ENCODE results near the gene COL6A6.

Gene COL6A6

DNA sequence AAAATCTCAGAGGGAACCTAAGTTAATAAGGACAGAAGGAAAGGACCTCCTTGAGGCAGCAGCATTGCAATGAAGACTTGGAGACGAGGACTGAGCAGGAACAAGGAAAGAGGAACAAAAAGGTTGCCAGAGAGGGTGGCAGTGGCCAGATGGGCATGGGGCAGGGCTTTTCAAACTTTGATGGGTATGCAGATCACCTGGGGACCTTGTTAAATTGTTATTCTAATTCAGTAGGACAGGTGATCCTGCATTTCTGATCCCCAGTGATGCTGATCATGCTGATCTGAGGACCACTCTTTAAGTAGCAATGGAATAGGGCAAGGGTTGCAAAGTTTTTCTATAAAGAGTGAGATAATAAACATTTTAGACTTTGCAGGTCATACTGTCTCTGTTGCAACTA is 11.1 kb downstream of the COL6A6 start:
- TF ChIP-seq, protein P1, sequence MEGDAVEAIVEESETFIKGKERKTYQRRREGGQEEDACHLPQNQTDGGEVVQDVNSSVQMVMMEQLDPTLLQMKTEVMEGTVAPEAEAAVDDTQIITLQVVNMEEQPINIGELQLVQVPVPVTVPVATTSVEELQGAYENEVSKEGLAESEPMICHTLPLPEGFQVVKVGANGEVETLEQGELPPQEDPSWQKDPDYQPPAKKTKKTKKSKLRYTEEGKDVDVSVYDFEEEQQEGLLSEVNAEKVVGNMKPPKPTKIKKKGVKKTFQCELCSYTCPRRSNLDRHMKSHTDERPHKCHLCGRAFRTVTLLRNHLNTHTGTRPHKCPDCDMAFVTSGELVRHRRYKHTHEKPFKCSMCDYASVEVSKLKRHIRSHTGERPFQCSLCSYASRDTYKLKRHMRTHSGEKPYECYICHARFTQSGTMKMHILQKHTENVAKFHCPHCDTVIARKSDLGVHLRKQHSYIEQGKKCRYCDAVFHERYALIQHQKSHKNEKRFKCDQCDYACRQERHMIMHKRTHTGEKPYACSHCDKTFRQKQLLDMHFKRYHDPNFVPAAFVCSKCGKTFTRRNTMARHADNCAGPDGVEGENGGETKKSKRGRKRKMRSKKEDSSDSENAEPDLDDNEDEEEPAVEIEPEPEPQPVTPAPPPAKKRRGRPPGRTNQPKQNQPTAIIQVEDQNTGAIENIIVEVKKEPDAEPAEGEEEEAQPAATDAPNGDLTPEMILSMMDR (IDR thresholded peaks at IDR 0.05; ENCODE audit: low read depth, low read length, missing control alignments) = no peak
- DNase-seq (ENCODE audit: extremely low read depth, low read depth) = no peak
- H3K4me3 ChIP-seq (replicated peaks; ENCODE audit: low read depth, low read length) = no peak overlapping the region

DNA sequence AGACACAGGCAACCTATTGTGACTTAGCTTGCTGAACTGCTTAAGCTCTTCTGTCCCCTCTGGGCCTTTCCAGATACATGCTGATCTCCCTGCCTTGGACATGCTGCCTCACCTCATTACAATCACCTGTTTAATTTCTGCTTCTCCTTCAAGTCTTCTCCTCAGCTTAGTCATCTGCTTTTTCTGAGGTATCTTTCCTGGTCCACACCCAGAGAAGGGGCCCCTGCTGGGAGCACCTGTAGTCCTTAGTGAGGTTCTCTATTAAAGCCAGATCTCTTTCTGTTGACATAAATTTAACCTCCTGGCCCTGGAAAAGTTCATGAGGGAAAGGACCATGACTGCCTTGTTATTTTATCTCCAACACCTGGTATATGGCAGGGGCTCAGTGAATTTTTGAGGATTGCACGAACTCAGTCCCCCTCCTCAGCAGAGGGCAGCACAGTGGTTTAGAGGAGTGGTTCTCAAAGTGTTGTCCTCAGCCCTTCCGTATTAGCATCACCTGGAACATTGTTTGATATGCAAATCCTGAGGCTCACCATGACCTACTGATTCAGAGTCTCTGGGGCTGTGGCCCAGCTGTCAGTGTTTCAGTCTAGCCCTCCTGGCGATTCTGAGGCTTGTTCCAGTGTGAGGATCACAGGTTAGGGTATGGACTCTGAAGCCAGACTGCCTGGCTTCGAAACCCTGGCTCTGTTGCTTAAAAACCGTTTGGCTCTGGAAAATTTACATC is 12.7 kb downstream of the COL6A6 start:
- no peak overlapping the region for H3K4me3 ChIP-seq (replicated peaks; ENCODE audit: low read depth, low read length)
- TF ChIP-seq, protein P1 (IDR thresholded peaks at IDR 0.05; ENCODE audit: low read depth, low read length, missing control alignments) = no peak
- no peak for DNase-seq (ENCODE audit: extremely low read depth, low read depth)

DNA sequence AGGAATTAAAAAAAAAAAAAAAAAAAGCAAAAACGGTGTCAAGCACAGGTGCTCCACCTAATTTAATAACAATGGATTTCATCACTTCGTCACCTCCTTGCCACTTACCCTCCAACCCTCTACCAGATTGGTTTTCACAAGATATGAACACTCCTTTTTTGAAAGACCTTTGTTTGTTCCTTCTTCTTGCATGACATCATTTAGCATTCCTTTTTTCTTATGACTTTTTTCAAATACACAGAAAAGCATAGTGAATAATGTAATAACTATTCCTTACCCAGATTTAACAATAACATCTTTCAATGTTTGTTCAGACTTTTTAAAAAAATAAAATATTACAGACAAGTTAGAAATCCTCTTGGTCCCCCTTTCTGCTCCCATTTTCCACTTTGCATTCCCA is 16.3 kb downstream of the COL6A6 start:
- DNase-seq (ENCODE audit: extremely low read depth, low read depth) = no peak
- TF ChIP-seq, protein P1 (IDR thresholded peaks at IDR 0.05; ENCODE audit: low read depth, low read length, missing control alignments) = no peak
- no peak overlapping the region for H3K4me3 ChIP-seq (replicated peaks; ENCODE audit: low read depth, low read length)

- TF ChIP-seq, protein P1 (IDR thresholded peaks at IDR 0.05; ENCODE audit: low read depth, low read length, missing control alignments) = no peak
Observed at GRCh38 chr3:130537673-130538304, 20.8 kb downstream of the COL6A6 start.

DNA sequence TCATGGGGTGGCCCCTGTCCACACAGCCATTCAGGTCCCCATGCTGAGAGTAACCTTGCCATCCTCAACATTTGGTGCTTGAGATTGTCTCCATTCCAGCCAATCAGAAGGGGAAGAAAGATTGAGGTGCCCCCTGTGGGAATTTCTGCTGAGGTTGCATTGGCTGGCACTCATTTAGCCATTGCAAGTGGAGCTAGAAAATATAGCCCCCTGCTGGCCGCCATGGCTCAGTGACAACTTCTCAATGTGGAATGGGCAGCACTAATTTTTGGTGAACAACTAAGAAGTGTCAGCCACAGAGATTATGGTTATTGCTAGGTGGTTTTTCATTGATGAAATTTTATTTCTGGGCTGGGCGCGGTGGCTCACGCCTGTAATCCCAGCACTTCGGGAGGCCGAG is 22.0 kb downstream of the COL6A6 start:
- no peak overlapping the region for H3K4me3 ChIP-seq (replicated peaks; ENCODE audit: low read depth, low read length)
- TF ChIP-seq, protein P1 (IDR thresholded peaks at IDR 0.05; ENCODE audit: low read depth, low read length, missing control alignments) = peak; percentile 72

More at GRCh38 chr3:130537673-130538304, 20.8 kb downstream of the COL6A6 start:
- no peak overlapping the region for H3K4me3 ChIP-seq (replicated peaks; ENCODE audit: low read depth, low read length)
- DNase-seq (ENCODE audit: extremely low read depth, low read depth) = no peak

GRCh38 chr3:130543322-130543721 is 26.3 kb downstream of the COL6A6 start:
- no peak for DNase-seq (ENCODE audit: extremely low read depth, low read depth)
- TF ChIP-seq, protein P1 (IDR thresholded peaks at IDR 0.05; ENCODE audit: low read depth, low read length, missing control alignments) = no peak
- H3K4me3 ChIP-seq (replicated peaks; ENCODE audit: low read depth, low read length) = no peak overlapping the region

More for the DNA sequence above, 22.0 kb downstream of the COL6A6 start:
- DNase-seq (ENCODE audit: extremely low read depth, low read depth) = peak; percentile 19

Data from HFF-Myc (cell line).